DMS 273 (cell line): ENCODE data around the gene TRIM49D2.
"Not testable (repeated sequence)": the region's sequence is repeated elsewhere in the genome, so short reads cannot be mapped to it uniquely, and the experiment has no call there.

ENCODE experiments used
- DNase-seq: peaks from one replicate; lab custom pipeline; 2025; ENCODE audit not compliant: unreplicated experiment; lab: John Stamatoyannopoulos, UW

The TRIM49D2 gene

GRCh38 chr11:89923764-89924163 lies at the start of gene TRIM49D2:
Gene TRIM49D2, plus strand, starts transcription at chr11:89924064. Its CDS starts 2,698 bp downstream, at chr11:89926762.
- not testable (repeated sequence) for DNase-seq

GRCh38 chr11:89877511-89877910 lies 46.4 kb upstream of the TRIM49D2 start:
- not testable (repeated sequence) for DNase-seq

GRCh38 chr11:89893245-89893644 lies 30.6 kb upstream of the TRIM49D2 start:
- not testable (repeated sequence) for DNase-seq

GRCh38 chr11:89900809-89901208 lies 23.1 kb upstream of the TRIM49D2 start:
- DNase-seq, result not testable (repeated sequence)

- DNase-seq, result no peak
These were observed 1.6 kb upstream of the TRIM49D2 start, which contains the start of gene TRIM49D1 for GRCh38 chr11:89922195-89922660. Gene TRIM49D1, minus strand, starts transcription at chr11:89922245. Its CDS starts 4,535 bp downstream, at chr11:89917710.

GRCh38 chr11:89960833-89961232 lies 37.0 kb downstream of the TRIM49D2 start:
- DNase-seq, result not testable (repeated sequence)

GRCh38 chr11:89965737-89966136 lies 41.9 kb downstream of the TRIM49D2 start, which contains the start of gene TRIM64:
Gene TRIM64, plus strand, starts transcription at chr11:89966037. Its CDS starts 2,467 bp downstream, at chr11:89968504.
- DNase-seq, result not testable (repeated sequence)
